GM06990 (cell line): Measurements from ENCODE around the gene MEX3D.

ENCODE experiments used
- DNase-seq: peaks from one replicate; pipeline ENCODE4 v3.0.0-alpha.2; 2011; ENCODE audit not compliant: insufficient read length; ENCODE audit errors: extremely low read depth
- H3K27me3 ChIP-seq: replicated peaks from 2 replicates; pipeline ENCODE4 v1.6.0; 2011; ENCODE audit warnings: low read length; ENCODE audit not compliant: control insufficient read depth, insufficient read depth
- H3K36me3 ChIP-seq: 2 replicates; pipeline ENCODE4 v1.5.1; 2011; ENCODE audit warnings: low read length; ENCODE audit not compliant: control insufficient read depth, insufficient read depth
- H3K4me3 ChIP-seq: replicated peaks from 2 replicates; pipeline ENCODE4 v1.5.1; 2011; ENCODE audit warnings: low read depth, mild to moderate bottlenecking, control low read depth, low read length
- CTCF ChIP-seq: IDR thresholded peaks from 2 replicates; pipeline ENCODE4 v1.5.1; 2011; ENCODE audit warnings: low read length, control low read depth, mild to moderate bottlenecking, inconsistent platforms; ENCODE audit not compliant: insufficient read depth, poor library complexity, severe bottlenecking

Gene MEX3D

GRCh38 chr19:1527650-1528309, 40.3 kb downstream of the MEX3D start:
- H3K36me3 ChIP-seq: no peaks in the 10 kb centered on the region
- no peak for TF ChIP-seq CTCF
- DNase-seq: no peak
- no peak overlapping the region for H3K4me3 ChIP-seq
- H3K27me3 ChIP-seq: no peaks in the 10 kb centered on the region; the same call in 1 of the 2 replicates

GRCh38 chr19:1526979-1527649, 41.0 kb downstream of the MEX3D start:
- H3K36me3 ChIP-seq: no peaks in the 10 kb centered on the region
- TF ChIP-seq CTCF: no peak
- no peak overlapping the region for H3K4me3 ChIP-seq
- no peak for DNase-seq
- H3K27me3 ChIP-seq: no peaks in the 10 kb centered on the region; the same call in 1 of the 2 replicates

DNA sequence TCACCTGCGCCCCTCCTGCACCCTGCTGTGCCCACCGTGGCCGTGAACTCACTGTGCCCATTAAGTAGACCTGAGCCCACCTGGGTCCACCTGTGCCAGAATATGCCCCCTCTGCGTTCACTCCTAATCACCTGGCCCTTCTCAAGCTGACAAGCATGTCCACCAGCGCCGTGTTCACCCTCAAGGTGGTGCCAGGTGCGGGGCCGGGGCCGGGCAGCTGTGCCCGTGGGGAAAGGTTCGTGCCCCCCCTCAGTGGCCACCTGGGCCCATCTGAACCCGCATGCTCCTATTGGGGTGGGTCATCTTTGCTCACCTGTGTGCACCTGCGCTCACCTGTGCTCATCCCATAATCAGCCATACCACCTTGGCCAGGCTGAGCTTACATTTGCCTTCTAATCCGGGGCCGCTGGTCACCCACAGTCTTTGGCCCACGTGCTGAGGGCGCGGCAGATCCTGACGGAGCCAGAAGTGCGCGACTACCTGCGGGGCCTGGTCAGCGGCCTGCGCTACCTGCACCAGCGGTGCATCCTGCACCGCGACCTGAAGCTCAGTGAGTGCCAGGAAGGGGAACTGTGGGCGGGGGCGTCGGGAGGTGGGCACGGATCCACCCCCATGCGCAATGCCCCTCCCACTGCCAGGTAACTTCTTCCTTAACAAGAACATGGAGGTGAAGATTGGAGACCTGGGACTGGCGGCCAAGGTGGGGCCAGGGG, 41.9 kb downstream of the MEX3D start:
- Histone ChIP-seq H3K36me3 (no peaks in the 10 kb centered on the region), H3K27me3 (no peaks in the 10 kb centered on the region; the same call in 1 of the 2 replicates), H3K4me3 (no peak overlapping the region)
- no peak for DNase-seq
- no peak for TF ChIP-seq CTCF

GRCh38 chr19:1525343-1525742, 42.8 kb downstream of the MEX3D start:
- Histone ChIP-seq H3K36me3 (no peaks in the 10 kb centered on the region), H3K4me3 (no peak overlapping the region), H3K27me3 (no peaks in the 10 kb centered on the region; the same call in 1 of the 2 replicates)
- no peak for DNase-seq
- no peak for TF ChIP-seq CTCF

- no peaks in the 10 kb centered on the region for H3K36me3 ChIP-seq
- H3K4me3 ChIP-seq: no peak overlapping the region
- no peaks in the 10 kb centered on the region; the same call in 1 of the 2 replicates for H3K27me3 ChIP-seq
- DNase-seq: no peak
- no peak for TF ChIP-seq CTCF
These were observed 43.2 kb downstream of the MEX3D start for GRCh38 chr19:1524972-1525325.
